Naive thymus-derived CD4-positive, alpha-beta T cell (primary cell): ENCODE data around the gene ZP3. TPM values are rescaled to one million over a fixed set of nuclear protein-coding genes. Genes with fewer than 3 reads are reported as not detected.
"Not testable (repeated sequence)": the region's sequence is repeated elsewhere in the genome, so short reads cannot be mapped to it uniquely, and the experiment has no call there.

Source experiments
- ATAC-seq: fragments of 150-1000 bp; cut with Tn5 transposase; 2 replicates; pipeline ENCODE4 v1.10.0; 2021; ENCODE audit warnings: mild to moderate bottlenecking, moderate library complexity
- CTCF ChIA-PET: fragments of 350-600 bp; sonication (Branson Sonifier 250); formaldehyde crosslinking; loops from one replicate; lab custom pipeline; 2021; ENCODE audit warnings: antibody characterized with exemption; lab: Charles Lee
- POLR2A ChIA-PET: fragments of 350-600 bp; sonication (Branson Sonifier 250); formaldehyde crosslinking; loops from one replicate; lab custom pipeline; 2021; ENCODE audit warnings: antibody characterized with exemption, inconsistent platforms; lab: Charles Lee
- DNase-seq, 9 donors: peaks; one replicate each; pipeline versions ENCODE4 v3.0.0 to v3.0.0-alpha.2; 2020 to 2022; ENCODE audit warnings: mixed read lengths in 1 of 9
- H3K27ac ChIP-seq: one replicate; pipeline ENCODE4 v1.7.0; 2013; ENCODE audit warnings: mild to moderate bottlenecking, low read depth, low read length, moderate library complexity
- H3K27me3 ChIP-seq, 2 donors: one replicate each; pipeline ENCODE4 v1.7.0; 2013; ENCODE audit warnings: low read length in 2 of 2, mild to moderate bottlenecking in 2 of 2, moderate library complexity in 2 of 2; ENCODE audit not compliant: control insufficient read depth in 2 of 2, insufficient read depth in 2 of 2
- H3K36me3 ChIP-seq, 3 experiments: 1 replicate in 2 of 3; 2 replicates in 1 of 3; pipeline ENCODE4 v1.7.0; 2013; ENCODE audit warnings: low read length in 3 of 3, mild to moderate bottlenecking in 3 of 3, moderate library complexity in 1 of 3; ENCODE audit not compliant: insufficient read depth in 3 of 3, control insufficient read depth in 2 of 3
- H3K4me1 ChIP-seq, 2 donors: one replicate each; pipeline ENCODE4 v1.7.0; 2013; ENCODE audit warnings: low read length in 2 of 2, mild to moderate bottlenecking in 2 of 2, moderate library complexity in 1 of 2; ENCODE audit not compliant: control insufficient read depth in 2 of 2, insufficient read depth in 2 of 2
- H3K4me3 ChIP-seq: 2 replicates; pipeline ENCODE4 v1.7.0; 2013; ENCODE audit warnings: mild to moderate bottlenecking, low read length
- H3K9me3 ChIP-seq, 3 experiments: 1 replicate in 2 of 3; 2 replicates in 1 of 3; pipeline ENCODE4 v1.7.0; 2013; ENCODE audit warnings: low read length in 3 of 3; ENCODE audit not compliant: control insufficient read depth in 2 of 3
- H3K27ac Mint-ChIP-seq, 9 donors: one replicate each; pipeline ENCODE4 v1.8.0; 2020 to 2022; ENCODE audit warnings: mixed read lengths in 9 of 9, mild to moderate bottlenecking in 8 of 9, moderate library complexity in 5 of 9, inconsistent platforms in 2 of 9
- H3K27me3 Mint-ChIP-seq, 5 donors: one replicate each; pipeline ENCODE4 v1.8.0; 2021 to 2022; ENCODE audit warnings: mixed read lengths in 5 of 5, mild to moderate bottlenecking in 1 of 5
- H3K36me3 Mint-ChIP-seq, 5 donors: one replicate each; pipeline ENCODE4 v1.8.0; 2020 to 2022; ENCODE audit warnings: mixed read lengths in 5 of 5, mild to moderate bottlenecking in 3 of 5, inconsistent platforms in 1 of 5
- H3K4me1 Mint-ChIP-seq, 7 donors: one replicate each; pipeline ENCODE4 v1.8.0; 2020 to 2022; ENCODE audit warnings: mixed read lengths in 7 of 7, mild to moderate bottlenecking in 3 of 7, inconsistent platforms in 1 of 7
- H3K4me3 Mint-ChIP-seq, 10 donors: one replicate each; pipeline ENCODE4 v1.8.0; 2020 to 2022; ENCODE audit warnings: mild to moderate bottlenecking in 10 of 10, mixed read lengths in 10 of 10, moderate library complexity in 6 of 10, inconsistent platforms in 2 of 10
- H3K9me3 Mint-ChIP-seq, 11 donors: one replicate each; pipeline ENCODE4 v1.8.0; 2020 to 2022; ENCODE audit warnings: mixed read lengths in 11 of 11, mild to moderate bottlenecking in 4 of 11, inconsistent platforms in 1 of 11, moderate library complexity in 1 of 11
- intact Hi-C, 2 donors: fragments of 100-400 bp; cut with micrococcal nuclease; formaldehyde crosslinking; loops; one replicate each; pipeline ENCODE4 v1.15.1; 2023
- polyA plus RNA-seq, 2 donors: library from polyadenylated mRNA; unstranded; fragments of 300-500 nt; fragmentation: Illumina TruSeq; gene quantifications; one replicate each; pipeline ENCODE4 v1.2.3, GENCODE V29; 2021
- total RNA-seq, 6 experiments: library from RNA in 5 of 6; stranded (reverse) in 5 of 6; gene quantifications; 1 replicate in 5 of 6; 2 replicates in 1 of 6; pipeline ENCODE4 v1.2.3 and lab custom pipeline; 2021 to 2026

The ZP3 gene
- total and polyA plus RNA-seq, 7 experiments from 2014 or later: 2.6 to 16.7 (median 6.2) TPM

DNA sequence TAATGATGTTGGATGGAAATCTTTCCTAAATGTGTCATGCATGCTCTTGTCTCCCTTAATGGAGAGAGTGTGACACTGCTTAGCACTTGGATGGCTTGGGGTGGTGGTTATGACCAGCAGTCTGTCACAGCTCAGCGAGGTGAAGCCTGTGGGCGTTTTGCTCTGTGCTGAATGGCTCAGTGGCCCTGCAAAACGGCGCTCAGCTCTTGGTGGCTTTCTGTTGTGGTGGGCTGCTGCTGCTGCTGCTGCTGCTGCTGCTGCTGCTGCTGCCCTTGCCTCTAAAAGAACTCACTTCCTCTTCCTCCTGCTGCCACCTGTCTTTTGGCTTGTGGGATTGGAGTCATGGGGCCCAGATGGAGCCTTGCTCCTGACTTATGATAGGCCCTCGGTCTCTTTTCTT is 61.9 kb downstream of the ZP3 start:
- peak overlapping the region; percentile 57 to 78 (median 66) for H3K4me3 Mint-ChIP-seq
- H3K27ac Mint-ChIP-seq: peak overlapping the region; percentile 66 to 94 (median 88)
- peak in 6 of 9 donors; percentile 19 to 51 (median 42) for DNase-seq
- H3K9me3 ChIP-seq, H3K4me1 Mint-ChIP-seq, H3K9me3 Mint-ChIP-seq, POLR2A ChIA-PET, H3K36me3 Mint-ChIP-seq, H3K36me3 ChIP-seq, CTCF ChIA-PET, H3K27me3 Mint-ChIP-seq, H3K27me3 ChIP-seq, H3K27ac ChIP-seq, H3K4me3 ChIP-seq, intact Hi-C loops, H3K4me1 ChIP-seq: not testable (repeated sequence)
- peak; percentile 96 for ATAC-seq

DNA sequence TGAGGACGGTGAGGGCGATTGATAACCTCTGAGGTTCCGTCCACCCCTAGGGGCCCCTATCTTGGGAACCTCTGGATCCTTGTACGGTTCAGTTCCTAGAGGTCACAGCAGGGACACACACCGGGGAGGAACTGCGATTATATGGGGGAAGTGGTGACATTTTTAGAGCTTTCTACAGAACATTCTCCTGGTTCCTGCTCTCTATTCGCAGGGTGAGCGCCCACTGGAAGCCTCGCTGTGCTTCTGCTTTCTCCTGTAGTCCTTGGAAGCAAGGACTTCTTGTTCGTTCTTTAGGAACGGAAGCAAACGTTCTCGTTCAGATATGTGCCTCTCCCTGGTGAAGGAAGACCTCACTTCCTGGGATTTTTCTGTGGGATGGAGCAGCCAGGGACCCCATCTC is 63.2 kb downstream of the ZP3 start:
- ATAC-seq, H3K27me3 Mint-ChIP-seq, CTCF ChIA-PET, H3K36me3 ChIP-seq, DNase-seq, H3K4me1 Mint-ChIP-seq, H3K27ac ChIP-seq, H3K4me3 ChIP-seq, intact Hi-C loops, H3K27me3 ChIP-seq, H3K4me3 Mint-ChIP-seq, H3K9me3 Mint-ChIP-seq, H3K36me3 Mint-ChIP-seq, H3K9me3 ChIP-seq, H3K27ac Mint-ChIP-seq, H3K4me1 ChIP-seq, POLR2A ChIA-PET: not testable (repeated sequence)

Other genes with a start within 250 kb of the ZP3 start
- gene SRRM3, start 223.1 kb upstream of the ZP3 start, total RNA-seq: not detected
- not detected for gene SRRM3, start 223.1 kb upstream of the ZP3 start, polyA plus RNA-seq
- gene HSPB1, start 122.3 kb upstream of the ZP3 start, total RNA-seq: 10 to 100 TPM; 26.3 to 47.2 (median 40.5) TPM
- gene HSPB1, start 122.3 kb upstream of the ZP3 start, polyA plus RNA-seq: 10 to 100 TPM; 68.6 to 93.5 TPM
- 10 to 100 TPM; 27.7 to 98.3 (median 39.6) TPM for gene YWHAG, start 66.0 kb upstream of the ZP3 start, total RNA-seq
- gene YWHAG, start 66.0 kb upstream of the ZP3 start, polyA plus RNA-seq: 1 to 10 TPM; 1.4 to 1.6 TPM
- under 1 TPM in 1 of 5 experiments, not detected in 4; 0.24 TPM for gene SSC4D, start 15.3 kb upstream of the ZP3 start, total RNA-seq
- under 1 TPM in 1 of 2 donors, not detected in 1; 0.35 TPM for gene SSC4D, start 15.3 kb upstream of the ZP3 start, polyA plus RNA-seq
- gene DTX2, start 36.8 kb downstream of the ZP3 start, total RNA-seq: 10 to 100 TPM; 31.0 to 44.8 (median 41.2) TPM
- 10 to 100 TPM; 12.0 to 18.8 TPM for gene DTX2, start 36.8 kb downstream of the ZP3 start, polyA plus RNA-seq
- 1 to 10 TPM; 2.6 to 7.3 (median 5.2) TPM for gene UPK3B, start 85.6 kb downstream of the ZP3 start, total RNA-seq
- gene UPK3B, start 85.6 kb downstream of the ZP3 start, polyA plus RNA-seq: not detected
- under 1 TPM; 0.10 to 0.88 (median 0.49) TPM for gene SPDYE16, start 118.3 kb downstream of the ZP3 start, total RNA-seq
- gene SPDYE16, start 118.3 kb downstream of the ZP3 start, polyA plus RNA-seq: under 1 TPM; 0.25 to 0.26 TPM
- gene POMZP3, start 202.3 kb downstream of the ZP3 start, total RNA-seq: 10 to 100 TPM in 4 of 5 experiments, 1 to 10 TPM in 1; 6.6 to 26.0 (median 23.0) TPM
- gene POMZP3, start 202.3 kb downstream of the ZP3 start, polyA plus RNA-seq: 10 to 100 TPM in 1 of 2 donors, 1 to 10 TPM in 1; 2.2 to 19.9 TPM